WI38 (cell line): ENCODE measurements around the gene TYMS.

Source experiments
- H3K4me3 ChIP-seq: 2 replicates; pipeline ENCODE4 v1.5.1; 2011; ENCODE audit warnings: low read depth, mild to moderate bottlenecking, control low read depth, low read length
- CTCF ChIP-seq: IDR thresholded peaks from 2 replicates; pipeline ENCODE4 v1.5.1; 2012; ENCODE audit warnings: low read depth, mild to moderate bottlenecking, control low read depth, low read length

Gene TYMS

GRCh38 chr18:711310-711656 is 53.8 kb downstream of the TYMS start:
- H3K4me3 ChIP-seq: peak overlapping the region; percentile 76
- TF ChIP-seq CTCF: no peak

- H3K4me3 ChIP-seq: peak overlapping the region; percentile 76
- TF ChIP-seq CTCF: no peak
Measured at GRCh38 chr18:711657-712400, 54.4 kb downstream of the TYMS start.

- peak within 1 kb of the TSS; percentile 76 for H3K4me3 ChIP-seq
- TF ChIP-seq CTCF: peak; percentile 59
Measured at GRCh38 chr18:712401-713134, 55.1 kb downstream of the TYMS start, which contains the start of gene ENOSF1. ENOSF1 (minus strand) TSS chr18:712630; CDS start chr18:712587, 43 bp downstream.

GRCh38 chr18:713135-713490 is 55.7 kb downstream of the TYMS start:
- H3K4me3 ChIP-seq: no peak overlapping the region
- TF ChIP-seq CTCF: no peak

GRCh38 chr18:715626-716025 is 58.2 kb downstream of the TYMS start:
- H3K4me3 ChIP-seq: no peak overlapping the region
- TF ChIP-seq CTCF: no peak

- no peak for TF ChIP-seq CTCF
Measured at GRCh38 chr18:717003-717402, 59.5 kb downstream of the TYMS start.

More at GRCh38 chr18:717003-717402, 59.5 kb downstream of the TYMS start:
- H3K4me3 ChIP-seq: no peak overlapping the region
